Astrocyte of the cerebellum (primary cell): ENCODE measurements around the gene GLE1.
"Not testable (repeated sequence)": the region's sequence is repeated elsewhere in the genome, so short reads cannot be mapped to it uniquely, and the experiment has no call there.

Experiments used
- DNase-seq: peaks from one replicate; pipeline ENCODE4 v3.0.0-alpha.2; 2011; ENCODE audit warnings: low read depth
- H3K4me3 ChIP-seq: 2 replicates; pipeline ENCODE4 v1.5.1; 2011; ENCODE audit warnings: mild to moderate bottlenecking, low read depth, low read length, moderate library complexity
- in situ Hi-C: cut with HindIII; loops from 2 replicates; pipeline ENCODE4 v1.10.0; 2017; ENCODE audit warnings: low sequenced_read_pairs
- TF ChIP-seq, protein P1 (sequence below): IDR thresholded peaks from 2 replicates; pipeline ENCODE4 v1.5.1; 2012; ENCODE audit warnings: low read length, low read depth, moderate library complexity, mild to moderate bottlenecking; ENCODE audit errors: missing control alignments

The GLE1 gene

DNA sequence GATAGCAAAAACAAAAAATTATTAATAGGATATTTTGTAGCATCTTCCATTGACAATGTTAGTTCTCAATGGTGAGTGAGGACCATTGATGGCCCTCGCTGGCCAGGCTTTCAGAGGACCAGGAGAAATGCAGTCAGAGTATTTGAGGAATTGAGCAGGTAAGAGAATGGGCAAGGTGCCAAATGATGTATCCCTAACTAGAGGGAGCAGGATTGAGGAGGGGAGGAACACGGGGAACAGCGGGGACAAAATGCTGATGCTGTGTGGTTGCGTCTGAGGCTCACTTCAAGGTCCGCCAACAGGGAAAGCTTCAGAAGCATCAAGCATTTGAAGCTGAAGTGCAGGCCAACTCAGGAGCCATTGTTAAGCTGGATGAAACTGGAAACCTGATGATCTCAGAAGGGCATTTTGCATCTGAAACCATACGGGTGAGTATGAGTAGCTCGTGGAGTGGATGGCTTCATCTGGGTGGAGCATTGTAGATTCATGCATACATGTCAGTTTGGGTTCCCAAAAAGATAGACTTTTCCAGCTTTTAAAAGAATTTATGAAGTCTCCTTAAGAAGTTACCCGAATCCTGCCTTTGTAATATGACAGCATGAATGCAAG, 64.1 kb downstream of the GLE1 start:
- TF ChIP-seq, protein P1, sequence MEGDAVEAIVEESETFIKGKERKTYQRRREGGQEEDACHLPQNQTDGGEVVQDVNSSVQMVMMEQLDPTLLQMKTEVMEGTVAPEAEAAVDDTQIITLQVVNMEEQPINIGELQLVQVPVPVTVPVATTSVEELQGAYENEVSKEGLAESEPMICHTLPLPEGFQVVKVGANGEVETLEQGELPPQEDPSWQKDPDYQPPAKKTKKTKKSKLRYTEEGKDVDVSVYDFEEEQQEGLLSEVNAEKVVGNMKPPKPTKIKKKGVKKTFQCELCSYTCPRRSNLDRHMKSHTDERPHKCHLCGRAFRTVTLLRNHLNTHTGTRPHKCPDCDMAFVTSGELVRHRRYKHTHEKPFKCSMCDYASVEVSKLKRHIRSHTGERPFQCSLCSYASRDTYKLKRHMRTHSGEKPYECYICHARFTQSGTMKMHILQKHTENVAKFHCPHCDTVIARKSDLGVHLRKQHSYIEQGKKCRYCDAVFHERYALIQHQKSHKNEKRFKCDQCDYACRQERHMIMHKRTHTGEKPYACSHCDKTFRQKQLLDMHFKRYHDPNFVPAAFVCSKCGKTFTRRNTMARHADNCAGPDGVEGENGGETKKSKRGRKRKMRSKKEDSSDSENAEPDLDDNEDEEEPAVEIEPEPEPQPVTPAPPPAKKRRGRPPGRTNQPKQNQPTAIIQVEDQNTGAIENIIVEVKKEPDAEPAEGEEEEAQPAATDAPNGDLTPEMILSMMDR = no peak
- in situ Hi-C loops = no loop called here
- no peak for DNase-seq
- H3K4me3 ChIP-seq = no peak overlapping the region

DNA sequence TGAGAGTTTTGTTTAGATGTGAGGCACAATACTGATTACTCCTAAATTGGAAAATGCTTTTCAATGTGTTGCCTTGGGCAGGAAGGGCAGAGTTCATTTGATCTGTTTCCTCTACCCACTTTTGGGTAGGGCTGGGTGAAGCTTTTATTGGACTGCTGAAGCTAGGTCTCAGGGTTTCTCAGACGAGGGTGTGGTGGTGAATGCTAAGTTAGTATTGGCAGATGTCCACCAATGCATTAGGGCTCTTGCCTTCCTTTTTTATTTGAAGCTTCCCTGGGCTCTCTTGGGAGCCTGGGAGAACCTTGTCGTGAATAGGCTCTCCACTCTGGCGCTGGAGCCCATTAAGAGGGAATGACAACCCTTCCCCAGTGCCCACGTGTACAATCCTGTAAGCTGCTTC, 71.0 kb downstream of the GLE1 start:
- in situ Hi-C loops = no loop called here
- TF ChIP-seq, protein P1 = no peak
- no peak overlapping the region for H3K4me3 ChIP-seq
- no peak for DNase-seq

DNA sequence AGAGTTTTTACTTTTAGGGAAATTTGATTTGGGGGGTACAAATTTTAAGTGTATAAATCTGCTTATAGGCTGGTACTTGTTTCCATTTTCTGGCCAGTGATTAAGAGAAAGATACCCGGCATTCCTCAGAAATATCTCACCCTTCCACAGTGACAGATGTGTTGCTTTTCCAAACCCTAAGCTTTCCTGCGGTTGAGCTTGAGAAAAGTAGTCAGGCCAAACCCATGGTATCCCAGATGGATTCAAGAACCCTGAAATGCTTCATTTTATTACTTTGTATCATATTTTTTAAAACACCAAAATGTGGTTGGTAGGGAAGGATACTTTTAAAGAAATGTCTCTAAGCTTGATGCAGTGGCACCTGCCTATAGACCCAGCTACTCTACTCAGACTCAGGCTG, 71.4 kb downstream of the GLE1 start:
- TF ChIP-seq, protein P1 = no peak
- H3K4me3 ChIP-seq = no peak overlapping the region
- in situ Hi-C loops = no loop called here
- DNase-seq = no peak

DNA sequence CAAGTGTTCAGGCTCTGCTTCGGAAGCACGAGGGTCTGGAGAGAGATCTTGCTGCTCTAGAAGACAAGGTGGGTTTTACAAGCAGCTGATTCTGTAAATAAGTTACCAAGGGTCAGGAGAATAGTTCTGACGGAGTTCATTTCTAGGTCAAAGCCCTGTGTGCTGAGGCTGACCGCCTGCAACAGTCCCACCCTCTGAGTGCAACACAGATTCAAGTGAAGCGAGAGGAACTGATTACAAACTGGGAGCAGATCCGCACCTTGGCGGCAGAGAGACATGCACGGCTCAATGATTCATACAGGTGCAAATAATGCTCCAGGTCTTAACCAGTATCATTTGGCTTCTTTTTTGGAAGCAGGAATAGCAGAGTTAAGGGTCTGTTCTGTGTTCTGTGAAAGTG, 72.7 kb downstream of the GLE1 start:
- DNase-seq = no peak
- in situ Hi-C loops = no loop called here
- H3K4me3 ChIP-seq = no peak overlapping the region
- TF ChIP-seq, protein P1 = no peak

DNA sequence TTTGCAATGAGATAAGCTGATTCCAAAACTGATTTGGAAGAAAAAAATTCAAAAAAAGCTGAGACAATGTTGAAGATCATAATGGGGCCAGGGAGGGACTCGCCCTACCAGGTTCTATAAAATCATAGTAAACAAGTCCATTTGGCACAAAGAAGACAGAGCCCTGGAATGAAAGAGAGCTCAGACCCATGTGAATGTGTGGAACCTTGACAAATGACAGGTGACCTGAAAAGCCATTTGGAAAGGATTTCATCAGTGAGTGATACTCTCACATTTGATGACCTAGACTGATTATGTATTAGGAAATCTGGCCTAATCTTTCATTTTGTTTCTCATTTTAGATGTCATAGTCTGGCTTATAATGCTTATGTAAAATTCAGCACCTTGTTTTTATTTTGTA, 74.7 kb downstream of the GLE1 start:
- H3K4me3 ChIP-seq = no peak overlapping the region
- TF ChIP-seq, protein P1 = no peak
- DNase-seq = no peak
- in situ Hi-C loops = no loop called here

DNA sequence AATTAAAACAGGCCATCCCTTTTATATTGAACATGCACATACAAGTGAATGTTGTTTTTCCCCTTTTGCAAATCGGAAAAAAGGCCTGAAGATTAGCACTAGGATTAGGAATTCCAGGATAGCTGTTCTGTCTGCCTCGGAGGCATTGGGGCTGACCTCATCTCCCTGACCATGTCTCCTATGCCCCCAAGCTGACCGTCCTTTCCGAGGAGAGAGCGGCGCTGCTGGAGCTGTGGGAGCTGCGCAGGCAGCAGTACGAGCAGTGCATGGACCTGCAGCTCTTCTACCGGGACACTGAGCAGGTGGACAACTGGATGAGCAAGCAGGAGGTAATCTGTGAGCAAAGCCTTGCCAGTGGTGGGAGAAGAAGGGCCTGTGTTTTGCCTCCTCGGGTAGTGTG, 76.2 kb downstream of the GLE1 start:
- in situ Hi-C loops = loop anchor here (5.0 kb wide), 1 partner anchor 42 kb away; no protein-coding TSS in a partner anchor
- H3K4me3 ChIP-seq = no peak overlapping the region
- TF ChIP-seq, protein P1 = no peak
- DNase-seq = no peak

DNA sequence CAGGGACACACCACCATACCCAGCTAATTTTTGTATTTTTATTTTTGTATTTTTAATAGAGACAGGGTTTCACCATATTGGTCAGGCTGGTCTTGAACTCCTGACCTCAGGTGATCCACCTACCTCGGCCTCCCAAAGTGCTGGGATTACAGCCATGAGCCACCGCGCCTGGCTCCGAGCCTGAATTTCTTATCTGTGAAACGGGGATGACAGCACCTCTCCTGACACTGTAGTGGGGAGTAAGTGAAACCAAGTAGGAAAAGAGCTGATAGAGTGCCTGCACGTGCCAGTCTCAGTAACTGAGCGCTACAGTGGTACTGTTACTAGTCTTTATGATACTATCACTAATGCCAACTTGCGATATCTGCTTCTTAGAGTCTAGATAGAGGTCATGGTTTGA, 80.6 kb downstream of the GLE1 start:
- H3K4me3 ChIP-seq, in situ Hi-C loops, DNase-seq: not testable (repeated sequence)

DNA sequence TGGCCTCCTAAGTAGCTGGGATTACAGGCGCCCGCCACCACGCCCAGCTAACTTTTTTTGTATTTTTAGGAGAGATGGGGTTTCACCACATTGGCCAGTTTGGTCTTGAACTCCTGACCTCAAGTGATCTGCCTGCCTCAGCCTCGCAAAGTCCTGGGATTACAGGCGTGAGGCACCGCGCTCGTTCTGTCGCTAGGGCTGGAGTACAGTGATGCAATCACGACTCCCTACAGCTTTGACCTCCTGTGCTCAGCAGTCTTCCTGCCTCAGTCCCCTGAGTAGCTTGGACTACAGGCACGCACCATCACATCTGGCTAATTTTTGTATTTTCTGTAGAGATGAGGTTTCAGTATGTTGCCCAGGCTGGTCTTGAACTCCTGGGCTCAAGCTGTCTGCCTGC, 82.4 kb downstream of the GLE1 start:
- DNase-seq, in situ Hi-C loops, H3K4me3 ChIP-seq: not testable (repeated sequence)
